NCI-H1092 treated with DMSO at 0.1 percent for 48 hours (cell line): ENCODE measurements around the gene BICC1.

Experiments used
- DNase-seq: peaks from one replicate; lab custom pipeline; 2025; lab: John Stamatoyannopoulos, UW

Gene BICC1

DNA sequence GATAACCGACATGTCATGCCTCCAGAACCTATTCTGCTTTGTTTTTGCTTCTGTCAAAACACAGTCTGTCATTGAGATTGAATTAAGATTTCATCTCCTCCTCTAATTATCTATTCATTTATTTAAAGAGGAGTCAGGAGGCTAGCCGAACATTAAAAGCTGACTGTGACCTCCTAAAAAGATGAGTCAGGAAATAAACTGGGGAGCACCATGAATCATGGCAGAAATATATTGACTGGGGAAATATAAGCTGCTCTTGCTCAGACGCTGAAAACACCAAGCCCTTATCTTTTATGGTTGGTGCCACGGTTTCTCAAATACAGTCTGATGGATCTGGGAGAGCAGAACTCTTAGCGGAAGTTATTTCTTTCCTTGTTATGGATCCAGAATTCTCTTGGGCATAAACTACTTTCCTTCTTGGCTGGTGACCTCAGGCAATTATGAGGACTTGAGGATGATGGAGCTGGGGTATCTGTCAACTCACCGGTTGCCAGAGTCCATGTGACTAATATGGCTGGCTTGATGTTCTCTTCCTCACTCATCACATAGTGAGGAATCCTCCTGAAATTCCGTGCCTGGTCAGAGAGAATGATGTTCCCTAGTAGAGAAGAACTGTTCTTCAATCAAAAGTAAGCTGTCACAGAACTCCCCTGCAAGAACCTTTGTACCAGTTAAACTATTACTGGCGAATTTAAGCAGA, 356.2 kb downstream of the BICC1 start:
- DNase-seq: no peak

DNA sequence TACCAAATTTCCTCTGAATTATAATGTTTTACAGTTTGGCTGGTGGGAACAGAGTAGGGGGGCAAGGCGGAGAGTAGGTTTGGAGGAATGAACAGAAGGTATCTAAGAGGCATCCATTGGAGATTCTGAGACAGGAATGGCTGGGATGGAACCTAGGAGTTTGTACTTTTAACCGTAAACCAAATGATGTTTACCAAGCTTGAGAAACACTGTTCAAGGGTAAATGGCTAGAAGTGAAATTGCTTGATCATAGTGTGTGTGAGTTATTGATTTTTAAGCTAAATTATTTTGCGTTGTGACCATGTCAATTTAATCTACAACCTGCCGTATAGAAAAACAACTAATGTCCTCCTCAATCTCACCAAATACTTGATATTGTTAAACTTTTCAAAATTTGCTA, 357.4 kb downstream of the BICC1 start:
- DNase-seq: no peak

DNA sequence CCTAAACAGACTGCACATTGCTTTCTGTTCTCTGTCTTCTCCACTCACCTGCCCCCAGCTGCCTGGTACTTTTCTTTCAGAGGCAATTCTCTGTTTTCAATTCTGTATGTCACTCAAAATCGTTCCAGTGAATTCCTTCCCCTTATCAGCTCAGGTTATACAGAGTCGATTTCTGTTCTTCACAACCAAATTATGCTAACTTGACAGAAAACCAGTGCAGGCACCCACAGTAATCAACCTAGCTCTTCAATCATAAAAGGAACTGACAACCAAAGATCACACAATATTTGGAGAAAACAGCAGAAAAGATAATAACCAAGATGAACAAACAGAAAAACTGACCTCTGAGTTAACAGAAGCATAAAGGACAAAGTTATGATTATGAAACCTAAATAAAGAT, 360.5 kb downstream of the BICC1 start:
- no peak for DNase-seq
